Astrocyte of the cerebellum (primary cell): ENCODE results near the gene MTMR6.

Experiments used
- DNase-seq: peaks from one replicate; pipeline ENCODE4 v3.0.0-alpha.2; 2011; ENCODE audit warnings: low read depth
- H3K4me3 ChIP-seq: 2 replicates; pipeline ENCODE4 v1.5.1; 2011; ENCODE audit warnings: mild to moderate bottlenecking, low read depth, low read length, moderate library complexity
- CTCF ChIP-seq: IDR thresholded peaks from 2 replicates; pipeline ENCODE4 v1.5.1; 2012; ENCODE audit warnings: low read length, low read depth, moderate library complexity, mild to moderate bottlenecking; ENCODE audit errors: missing control alignments
- in situ Hi-C: cut with HindIII; loops from 2 replicates; pipeline ENCODE4 v1.10.0; 2017; ENCODE audit warnings: low sequenced_read_pairs

Gene MTMR6

GRCh38 chr13:25231517-25231916 lies 55.8 kb downstream of the MTMR6 start:
- in situ Hi-C loops, result no loop called here
- no peak for DNase-seq
- no peak overlapping the region for H3K4me3 ChIP-seq
- TF ChIP-seq CTCF, result no peak

- TF ChIP-seq CTCF, result no peak
- in situ Hi-C loops, result no loop called here
- no peak for DNase-seq
- H3K4me3 ChIP-seq, result no peak overlapping the region
Observed at GRCh38 chr13:25227690-25228089, 59.6 kb downstream of the MTMR6 start.

GRCh38 chr13:25225970-25226369 lies 61.3 kb downstream of the MTMR6 start:
- no peak for DNase-seq
- no peak for TF ChIP-seq CTCF
- no peak overlapping the region for H3K4me3 ChIP-seq
- in situ Hi-C loops, result no loop called here

GRCh38 chr13:25224151-25224550 lies 63.1 kb downstream of the MTMR6 start:
- no peak for TF ChIP-seq CTCF
- no peak for DNase-seq
- H3K4me3 ChIP-seq, result no peak overlapping the region
- in situ Hi-C loops, result no loop called here

- no peak for TF ChIP-seq CTCF
- no peak overlapping the region for H3K4me3 ChIP-seq
- DNase-seq, result no peak
- in situ Hi-C loops, result no loop called here
Observed at GRCh38 chr13:25222740-25223139, 64.5 kb downstream of the MTMR6 start.

- H3K4me3 ChIP-seq, result no peak overlapping the region
- no peak for TF ChIP-seq CTCF
- no peak for DNase-seq
- in situ Hi-C loops, result no loop called here
Observed at GRCh38 chr13:25218019-25218418, 69.3 kb downstream of the MTMR6 start.

GRCh38 chr13:25217023-25217885 lies 70.0 kb downstream of the MTMR6 start:
- TF ChIP-seq CTCF, result no peak
- in situ Hi-C loops, result no loop called here
- no peak overlapping the region for H3K4me3 ChIP-seq
- DNase-seq, result no peak
